Stimulated activated CD4-positive, alpha-beta T cell treated with anti-CD3 and anti-CD28 coated beads, Interleukin-2, amount 100 ng/mL, for 24 hours (primary cell): Measurements from ENCODE around the gene CES3.

Source experiments
- DNase-seq, 2 donors: peaks; one replicate each; pipeline ENCODE4 v3.0.0-alpha.2; 2020

Gene CES3, protein sequence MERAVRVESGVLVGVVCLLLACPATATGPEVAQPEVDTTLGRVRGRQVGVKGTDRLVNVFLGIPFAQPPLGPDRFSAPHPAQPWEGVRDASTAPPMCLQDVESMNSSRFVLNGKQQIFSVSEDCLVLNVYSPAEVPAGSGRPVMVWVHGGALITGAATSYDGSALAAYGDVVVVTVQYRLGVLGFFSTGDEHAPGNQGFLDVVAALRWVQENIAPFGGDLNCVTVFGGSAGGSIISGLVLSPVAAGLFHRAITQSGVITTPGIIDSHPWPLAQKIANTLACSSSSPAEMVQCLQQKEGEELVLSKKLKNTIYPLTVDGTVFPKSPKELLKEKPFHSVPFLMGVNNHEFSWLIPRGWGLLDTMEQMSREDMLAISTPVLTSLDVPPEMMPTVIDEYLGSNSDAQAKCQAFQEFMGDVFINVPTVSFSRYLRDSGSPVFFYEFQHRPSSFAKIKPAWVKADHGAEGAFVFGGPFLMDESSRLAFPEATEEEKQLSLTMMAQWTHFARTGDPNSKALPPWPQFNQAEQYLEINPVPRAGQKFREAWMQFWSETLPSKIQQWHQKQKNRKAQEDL

DNA sequence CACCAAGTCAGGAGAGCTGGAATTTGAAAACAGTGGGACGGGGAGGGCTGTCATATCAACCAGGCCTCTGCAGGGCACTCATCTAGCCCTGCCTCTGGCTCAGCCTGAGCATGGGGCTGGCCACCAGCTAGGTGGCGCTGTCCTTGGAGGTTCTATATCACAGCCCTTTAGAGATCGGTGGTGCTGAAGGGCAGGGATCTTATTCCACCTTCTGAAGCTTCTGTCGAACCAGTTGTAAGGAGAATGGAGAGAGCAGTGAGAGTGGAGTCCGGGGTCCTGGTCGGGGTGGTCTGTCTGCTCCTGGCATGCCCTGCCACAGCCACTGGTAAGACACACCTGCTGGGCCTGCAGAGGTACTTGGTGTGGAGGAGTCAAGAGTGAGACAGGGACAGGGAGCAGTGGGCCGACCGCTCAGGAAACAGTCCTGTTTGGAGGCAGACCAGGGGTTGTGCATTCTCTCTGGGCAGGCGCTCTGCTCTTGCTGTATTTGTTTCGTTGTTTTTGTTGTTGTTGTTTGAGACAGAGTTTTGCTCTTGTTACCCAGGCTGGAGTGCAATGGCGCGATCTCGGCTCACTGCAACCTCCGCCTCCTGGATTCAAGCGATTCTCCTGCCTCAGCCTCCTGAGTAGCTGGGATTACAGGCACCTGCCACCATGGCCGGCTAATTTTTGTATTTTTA is at the start of gene CES3:
TSS of gene CES3 (plus strand) at position 202 of the 680 bp plus-strand sequence. CDS start at position 244, 42 bp downstream.
- DNase-seq = peak; percentile 71 to 76

DNA sequence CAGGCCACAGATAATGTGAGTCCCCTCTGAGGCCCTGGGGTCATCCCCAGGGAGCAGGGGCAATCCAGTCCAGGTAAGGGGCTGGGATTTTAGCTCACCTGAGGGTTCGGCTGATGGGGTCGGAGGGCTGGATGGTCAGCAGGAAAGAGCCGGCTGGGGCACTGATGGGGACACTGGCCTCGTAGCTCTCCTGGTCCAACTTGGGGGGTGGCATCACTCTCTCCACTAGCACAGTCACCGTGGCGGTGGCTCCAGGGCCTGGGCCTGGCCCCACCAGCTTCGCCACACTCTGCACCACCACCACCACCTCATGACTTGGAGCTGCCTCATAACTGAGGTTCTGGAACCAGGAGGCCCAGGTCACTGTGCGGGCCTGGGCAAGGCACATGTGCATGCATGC is 49.3 kb upstream of the CES3 start:
- DNase-seq = no peak

DNA sequence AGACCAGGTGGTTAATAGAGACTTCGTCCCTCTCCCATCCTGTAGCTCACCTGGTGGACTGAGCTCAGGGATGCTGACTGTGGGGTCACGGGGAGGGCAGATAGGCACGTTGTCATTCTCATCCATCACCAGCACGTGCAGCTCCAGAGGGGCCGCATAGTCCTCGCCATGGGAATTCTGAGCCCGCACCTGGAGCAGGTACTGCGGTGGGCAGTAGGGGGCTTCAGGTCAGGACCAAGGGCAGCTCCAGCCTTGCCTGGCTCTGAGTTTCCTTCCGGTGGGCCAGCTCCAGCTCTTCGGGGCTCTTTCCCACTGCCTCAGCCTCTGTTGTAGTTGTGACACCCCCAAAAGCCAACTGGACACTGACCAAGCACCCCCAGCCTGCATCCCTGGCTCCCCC is 48.0 kb upstream of the CES3 start:
- no peak for DNase-seq

DNA sequence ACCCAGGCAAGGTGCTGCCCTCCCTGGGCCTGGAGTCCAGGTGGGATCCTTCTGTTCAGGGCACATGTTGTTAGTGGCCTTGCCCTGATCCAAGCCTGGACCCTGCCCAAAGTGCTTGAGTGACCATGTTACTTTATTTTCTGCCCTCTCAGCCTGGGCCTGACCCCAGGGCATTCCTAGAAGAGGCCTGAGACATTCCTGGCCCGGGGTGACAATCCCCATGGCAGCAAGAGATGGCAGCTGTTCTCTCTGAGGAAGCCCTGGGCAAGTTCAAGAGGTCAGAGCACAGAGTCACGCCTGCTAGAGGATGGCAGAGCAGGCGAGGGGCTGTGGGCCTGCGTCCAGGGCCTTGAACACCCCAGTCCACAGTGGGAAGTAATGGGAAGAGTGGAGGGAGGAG is 47.4 kb upstream of the CES3 start:
- DNase-seq = no peak

DNA sequence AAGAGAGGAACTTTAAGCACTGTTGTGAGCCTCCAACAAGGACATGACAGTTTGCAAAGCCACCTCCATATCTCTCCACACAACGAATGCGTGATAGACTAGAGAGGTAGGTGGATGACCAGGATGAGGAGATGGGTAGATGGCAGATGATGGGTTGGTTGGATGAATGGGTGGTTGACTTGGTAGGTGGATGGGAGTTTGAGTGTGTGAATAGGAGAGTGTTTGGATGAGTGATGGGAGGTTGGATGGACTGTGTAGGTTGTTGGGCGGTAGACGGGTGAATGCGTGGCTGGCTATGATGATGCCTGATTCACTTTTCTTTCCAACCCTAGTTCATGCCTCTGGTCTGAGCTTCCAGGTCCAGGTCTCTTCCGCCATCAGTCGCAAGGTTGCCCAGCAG is 46.5 kb upstream of the CES3 start:
- DNase-seq = no peak

DNA sequence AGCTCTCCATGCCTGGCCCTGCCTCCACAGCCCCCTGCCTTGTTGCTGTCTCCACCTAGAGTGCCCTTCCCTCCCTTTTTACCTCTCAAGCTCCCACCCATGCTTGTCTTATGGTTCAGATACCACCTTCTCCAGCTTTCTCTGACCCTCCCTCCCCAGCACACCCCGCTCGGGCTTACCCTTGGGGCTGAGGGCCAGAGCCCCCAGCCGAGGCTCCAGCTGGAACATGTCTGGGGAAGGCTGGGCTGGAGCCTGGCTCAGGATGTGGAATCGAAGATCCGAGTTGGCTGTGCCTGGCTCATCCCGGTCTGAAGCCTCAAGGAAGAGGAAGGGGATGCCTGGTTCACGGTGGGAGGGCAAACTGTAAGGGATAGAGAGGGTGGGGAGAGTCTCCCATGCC is 46.0 kb upstream of the CES3 start:
- no peak for DNase-seq

DNA sequence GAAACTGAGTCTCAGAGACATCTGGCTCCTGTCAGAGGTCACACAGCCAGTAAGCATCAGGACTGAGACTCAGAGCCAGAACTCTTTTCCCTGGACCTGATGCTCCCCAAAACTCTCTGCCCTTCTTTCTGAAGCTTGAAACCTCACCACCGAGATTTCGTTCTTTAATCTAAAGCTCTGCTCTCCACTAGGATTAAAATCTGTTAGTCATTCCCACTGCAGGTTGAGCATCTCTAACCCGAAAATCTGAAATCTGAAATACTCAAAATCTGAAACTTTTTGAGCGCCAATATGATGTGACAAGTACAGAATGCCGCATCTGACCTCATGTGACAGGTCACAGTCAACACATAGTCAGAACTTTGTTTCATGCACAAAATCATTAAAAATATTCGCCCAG is 44.5 kb upstream of the CES3 start:
- no peak for DNase-seq

DNA sequence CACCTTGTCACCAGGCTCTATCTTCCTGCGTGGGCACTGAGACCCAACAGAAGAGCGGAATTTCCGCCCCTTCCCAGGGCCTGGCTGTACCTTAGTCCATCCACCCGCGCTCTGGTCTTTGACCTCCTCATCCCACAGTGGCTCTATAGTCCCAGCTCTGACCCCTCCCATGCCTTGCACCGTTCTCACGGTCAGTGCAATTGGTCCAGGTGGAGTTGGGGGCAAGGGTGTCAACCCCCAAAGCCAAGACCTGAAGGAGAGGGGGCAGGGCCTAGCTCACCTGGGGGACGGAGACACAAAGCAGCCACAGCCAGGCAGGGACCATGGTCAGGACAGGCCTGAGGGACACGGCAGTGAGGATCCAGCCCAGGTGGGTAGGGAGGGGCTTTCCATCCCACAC is 43.3 kb upstream of the CES3 start:
- DNase-seq = no peak

DNA sequence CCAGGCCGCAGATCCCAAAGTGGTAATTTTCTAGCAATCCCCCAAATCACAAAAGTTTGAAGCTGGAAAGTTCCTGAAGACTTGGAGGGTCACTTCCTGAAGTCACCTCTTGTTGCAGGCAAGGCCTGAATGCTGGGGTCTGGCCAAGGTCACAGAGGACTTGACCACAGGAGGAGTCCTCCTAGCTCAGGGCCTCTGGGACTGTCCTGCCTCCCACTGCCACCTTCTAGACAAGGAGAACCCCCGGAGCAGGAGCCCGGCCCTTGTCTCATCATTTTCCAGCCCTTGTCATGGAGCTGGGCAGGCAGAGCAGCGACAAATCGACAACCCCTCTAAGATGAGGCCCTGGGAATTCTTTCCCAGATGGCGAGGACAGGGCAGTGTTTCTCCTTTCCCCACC is 42.7 kb upstream of the CES3 start:
- DNase-seq = no peak

DNA sequence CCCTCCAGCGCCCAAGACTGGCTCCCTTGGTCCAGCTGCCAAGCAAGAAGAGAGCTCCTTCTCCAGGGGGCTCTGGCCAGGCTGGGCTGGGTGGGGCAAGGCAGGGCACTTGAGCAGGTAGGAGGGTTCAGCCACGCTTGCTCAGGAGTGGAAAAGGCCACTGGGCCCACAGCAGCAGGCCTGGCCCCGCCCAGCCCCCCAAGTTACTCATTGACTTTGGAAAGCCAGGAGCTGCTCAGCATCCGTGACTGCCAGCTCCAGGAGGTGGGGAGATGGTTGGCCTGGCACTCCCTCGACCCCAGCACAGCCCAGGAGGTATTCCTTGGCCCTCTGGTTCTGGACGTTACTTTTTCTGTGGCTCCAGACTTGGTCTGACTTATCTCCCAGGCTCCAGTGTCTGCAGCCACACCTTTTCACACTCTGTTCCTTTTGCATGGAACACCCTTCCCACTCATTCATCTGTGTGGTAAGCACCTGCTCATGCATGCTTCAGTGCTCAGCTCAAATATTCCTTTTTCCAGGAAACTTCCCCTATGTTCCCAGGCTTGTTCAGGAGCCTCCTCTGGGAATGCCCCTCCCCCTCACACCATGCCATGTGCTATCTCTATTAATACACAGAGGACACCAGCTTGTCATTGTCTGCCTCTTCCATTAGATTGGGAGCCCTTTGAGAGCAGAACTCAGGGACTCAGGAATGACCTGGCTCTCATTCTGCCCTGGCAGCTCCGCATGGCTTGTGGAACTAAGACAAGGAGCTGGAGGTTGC is 42.1 kb upstream of the CES3 start, which contains the start of gene CDH16:
TSS of gene CDH16 (minus strand) at position 83 of the 766 bp plus-strand sequence. CDS start 820 bp downstream, outside the sequence.
- DNase-seq = no peak

DNA sequence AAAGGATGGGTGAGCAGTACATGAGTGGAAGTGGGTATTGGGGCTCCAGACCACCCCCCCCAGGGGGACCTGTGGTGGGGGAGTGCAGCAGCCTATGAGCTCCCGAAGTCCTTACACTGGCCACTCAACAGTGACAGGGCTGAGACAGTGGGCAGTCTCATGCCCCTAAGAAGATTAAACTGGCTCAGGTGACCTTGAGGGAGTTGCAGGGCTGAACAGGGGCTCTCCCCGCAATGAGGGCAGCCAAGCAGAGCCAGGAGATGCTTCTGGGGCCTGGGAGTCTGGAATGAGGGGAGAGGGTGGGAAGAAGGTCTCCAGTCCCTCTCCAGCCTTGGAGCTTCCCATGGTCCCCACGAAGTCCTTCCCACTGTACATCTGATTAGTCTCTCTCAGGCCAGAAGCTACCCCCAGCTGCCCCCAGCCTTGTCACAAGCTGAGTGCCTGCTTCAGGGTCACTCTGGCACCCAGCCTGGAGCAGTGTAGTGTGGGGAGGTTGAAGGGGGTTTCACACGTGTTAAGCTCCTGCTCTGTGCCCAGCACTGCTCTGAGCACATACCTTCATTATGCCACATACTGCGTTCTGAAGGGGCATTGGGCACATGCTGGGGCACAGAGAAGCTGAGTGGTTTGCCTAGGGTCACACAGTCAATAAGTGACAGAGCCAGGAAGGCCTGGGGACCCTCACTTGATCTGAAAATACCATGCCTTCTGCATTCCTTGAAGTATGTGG is 41.3 kb upstream of the CES3 start:
- no peak for DNase-seq

DNA sequence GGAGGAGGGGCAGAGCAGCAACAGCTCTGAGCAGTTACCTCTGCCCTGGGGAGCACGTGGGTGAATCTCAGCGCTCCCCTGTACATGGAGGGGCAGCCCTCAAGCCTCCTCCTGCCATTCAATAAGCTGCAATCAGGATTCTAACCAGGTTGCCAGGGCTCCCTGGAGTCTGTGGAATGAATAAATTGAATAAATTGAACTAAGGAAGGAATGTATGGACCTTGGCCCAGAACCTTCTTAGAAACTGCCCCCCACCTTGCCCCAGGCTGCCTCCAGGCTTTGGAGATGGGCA is 40.8 kb upstream of the CES3 start:
- DNase-seq = no peak

DNA sequence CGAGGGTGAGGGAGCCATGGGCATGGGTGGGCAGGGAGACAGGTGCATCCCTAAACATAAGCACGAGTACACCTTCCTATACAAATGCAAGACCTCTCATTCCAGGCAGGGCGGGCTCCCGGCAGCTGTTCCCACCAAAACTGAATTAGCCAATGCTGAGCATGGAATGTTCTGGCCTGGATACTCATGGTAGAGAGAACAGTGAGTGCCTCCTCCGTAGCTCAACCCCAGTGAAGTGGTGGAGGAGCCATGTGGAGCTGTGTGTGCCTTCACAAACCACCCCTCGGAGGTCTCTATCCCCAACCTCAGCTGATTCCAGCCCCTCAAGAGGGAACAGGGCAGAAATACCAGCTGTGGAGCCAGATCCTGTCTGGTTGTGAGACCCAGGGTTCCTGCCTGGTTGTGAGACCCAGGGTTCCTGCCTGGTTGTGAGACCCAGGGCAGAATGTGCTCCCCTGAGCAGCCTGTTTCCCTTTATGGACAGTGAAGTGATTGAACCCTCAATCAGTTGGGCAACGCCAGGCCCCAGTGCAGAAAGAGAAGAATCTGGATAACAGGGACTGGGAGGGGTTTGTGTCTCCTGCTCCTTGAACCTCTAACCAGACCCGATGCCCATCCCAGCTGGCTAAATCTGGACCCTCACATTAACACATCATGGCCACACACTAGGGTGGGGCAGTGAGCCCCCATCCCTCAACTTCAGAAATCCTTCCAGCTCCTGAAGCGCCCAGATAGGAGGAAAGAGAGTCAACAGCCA is 40.0 kb upstream of the CES3 start:
- DNase-seq = no peak

DNA sequence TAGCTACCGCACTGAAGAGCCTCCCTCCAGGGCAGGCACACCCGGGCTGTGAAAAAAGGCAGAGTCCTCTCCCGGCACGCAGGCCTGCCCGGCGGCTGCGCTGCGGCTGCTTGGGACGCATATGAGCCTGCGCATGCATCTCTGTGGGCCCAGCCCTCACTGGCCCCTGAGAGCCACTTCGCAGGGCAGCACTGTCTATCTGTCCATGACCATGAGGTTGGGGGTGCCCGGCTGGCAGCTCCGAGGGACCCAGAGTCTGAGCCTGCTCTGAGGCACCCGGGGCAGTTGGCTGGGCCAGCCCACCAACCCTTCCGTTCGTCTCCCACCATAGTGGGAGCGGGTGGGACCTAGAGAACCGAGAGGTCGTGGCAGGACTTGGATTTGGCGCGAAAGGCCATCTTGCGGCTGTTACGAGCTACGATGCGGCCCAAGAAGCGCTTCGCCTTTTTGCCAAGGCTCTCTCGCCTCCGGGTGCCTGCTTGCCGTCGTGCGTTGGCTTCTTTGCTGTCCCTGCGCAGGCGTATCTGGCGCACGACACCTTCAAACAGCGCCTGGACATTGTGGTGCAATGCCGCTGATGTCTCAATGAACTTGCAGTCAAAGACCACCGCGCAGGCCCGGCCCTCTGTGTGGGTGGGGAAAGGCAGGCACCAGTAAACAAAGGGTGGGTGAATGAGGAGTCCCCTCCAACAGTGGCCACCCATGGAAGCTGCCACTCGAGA is 39.2 kb upstream of the CES3 start:
- DNase-seq = no peak

DNA sequence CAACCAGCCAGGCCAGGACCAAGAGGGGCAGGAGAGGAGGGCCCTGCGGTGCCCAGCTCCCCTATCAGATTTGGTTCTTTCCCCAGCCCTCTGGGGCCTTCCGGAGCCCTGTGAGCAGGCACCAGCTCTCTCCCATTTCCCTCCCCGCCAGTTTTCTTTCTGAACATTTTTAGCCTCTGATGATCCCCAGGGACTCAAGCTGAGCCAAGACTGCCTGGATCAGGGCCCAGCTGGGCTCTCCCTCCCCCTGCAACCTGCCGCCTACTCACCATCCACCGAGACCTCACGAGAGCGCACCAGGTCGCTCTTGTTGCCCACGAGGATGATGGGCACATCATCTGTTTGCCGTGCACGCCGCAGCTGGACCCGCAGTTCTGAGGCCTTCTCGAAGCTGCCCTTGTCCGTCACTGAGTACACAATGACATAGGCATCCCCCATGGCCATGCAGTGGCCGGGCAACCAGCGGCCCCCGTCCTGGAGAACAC is 37.8 kb upstream of the CES3 start:
- DNase-seq = no peak

DNA sequence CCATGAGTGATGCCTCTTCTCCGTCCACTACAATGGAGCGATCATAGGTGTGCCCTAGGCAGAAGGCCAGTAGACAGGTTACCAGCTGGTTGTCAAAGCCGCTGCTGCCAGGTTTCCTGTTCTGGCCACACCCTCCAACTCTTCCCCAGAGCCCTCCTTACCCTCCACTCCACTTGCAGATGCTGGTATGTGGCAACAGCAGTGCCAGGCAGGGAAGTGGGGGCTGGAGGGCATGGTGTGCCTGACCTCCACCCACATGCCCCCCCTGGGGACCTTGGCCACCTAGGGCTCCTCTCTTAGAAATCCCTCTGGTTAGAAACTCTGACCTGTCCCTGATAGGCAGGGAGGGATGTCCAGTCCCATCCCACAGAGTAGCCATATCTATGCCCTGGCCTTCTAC is 37.2 kb upstream of the CES3 start:
- no peak for DNase-seq

DNA sequence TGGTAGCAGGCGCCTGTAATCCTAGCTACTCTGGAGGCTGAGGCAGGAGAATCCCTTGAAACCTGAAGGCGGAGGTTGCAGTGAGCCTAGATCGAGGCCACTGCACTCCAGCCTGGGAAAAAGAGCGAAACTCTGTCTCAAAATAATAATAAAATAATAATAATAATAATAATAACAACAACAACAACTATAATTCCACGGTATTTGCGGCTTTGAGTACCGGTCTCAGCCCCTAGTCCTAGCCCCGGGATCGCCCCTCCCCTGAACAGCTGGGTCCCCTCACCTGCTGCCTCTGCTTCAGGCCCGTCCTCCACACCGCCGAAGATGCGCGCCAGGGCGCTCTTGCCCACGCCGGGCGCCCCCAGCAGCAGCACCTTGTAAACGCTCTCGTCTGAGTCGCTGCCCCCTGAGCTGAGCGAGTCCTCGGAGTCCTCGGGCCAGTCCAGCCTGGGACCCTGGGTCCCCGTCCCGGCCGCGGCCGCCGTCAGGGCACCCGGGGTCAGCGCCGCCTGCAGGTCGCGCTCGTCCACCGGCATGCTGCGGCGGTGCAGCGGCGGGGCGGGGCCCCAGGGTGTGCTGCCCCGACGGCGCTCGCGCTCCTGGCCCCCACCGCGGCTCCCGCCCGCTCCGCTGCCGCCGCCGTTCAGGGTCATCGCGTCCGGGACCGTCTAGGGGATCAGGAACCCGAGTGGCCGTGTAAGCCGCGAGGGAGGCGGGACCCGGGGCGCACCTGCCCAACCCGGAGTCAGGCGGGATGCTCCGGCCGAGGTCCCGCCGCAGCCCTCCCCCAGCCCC is 36.3 kb upstream of the CES3 start:
- peak; percentile 37 to 57 for DNase-seq

DNA sequence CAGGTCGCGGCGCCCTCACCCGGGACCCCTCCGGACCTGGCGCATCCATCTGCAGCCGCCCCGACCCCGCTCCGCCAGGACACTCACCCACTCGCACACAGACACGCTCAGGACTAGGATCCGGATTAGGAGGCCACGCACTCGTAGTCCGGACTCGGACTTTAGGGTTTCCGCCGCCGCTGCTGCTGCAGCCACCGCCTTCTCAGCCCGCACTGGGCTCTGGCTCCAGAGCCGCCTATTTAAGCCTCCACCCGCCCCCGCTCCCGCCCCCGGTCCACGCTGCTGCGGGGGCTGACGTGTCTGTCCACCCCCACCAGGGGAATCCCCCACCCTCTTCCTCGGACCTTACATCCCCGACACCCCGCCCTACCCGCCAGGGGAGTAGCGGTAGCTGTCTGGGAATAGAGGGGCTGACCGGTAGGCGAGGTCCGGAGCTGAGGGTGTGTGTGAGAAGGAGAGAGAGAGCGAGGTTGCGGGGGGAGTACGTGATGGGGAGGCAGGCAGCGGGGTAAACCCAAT is 35.7 kb upstream of the CES3 start, which contains the start of gene RRAD:
TSS of gene RRAD (minus strand) at position 214 of the 519 bp plus-strand sequence. CDS start 356 bp downstream, outside the sequence.
- no peak for DNase-seq

DNA sequence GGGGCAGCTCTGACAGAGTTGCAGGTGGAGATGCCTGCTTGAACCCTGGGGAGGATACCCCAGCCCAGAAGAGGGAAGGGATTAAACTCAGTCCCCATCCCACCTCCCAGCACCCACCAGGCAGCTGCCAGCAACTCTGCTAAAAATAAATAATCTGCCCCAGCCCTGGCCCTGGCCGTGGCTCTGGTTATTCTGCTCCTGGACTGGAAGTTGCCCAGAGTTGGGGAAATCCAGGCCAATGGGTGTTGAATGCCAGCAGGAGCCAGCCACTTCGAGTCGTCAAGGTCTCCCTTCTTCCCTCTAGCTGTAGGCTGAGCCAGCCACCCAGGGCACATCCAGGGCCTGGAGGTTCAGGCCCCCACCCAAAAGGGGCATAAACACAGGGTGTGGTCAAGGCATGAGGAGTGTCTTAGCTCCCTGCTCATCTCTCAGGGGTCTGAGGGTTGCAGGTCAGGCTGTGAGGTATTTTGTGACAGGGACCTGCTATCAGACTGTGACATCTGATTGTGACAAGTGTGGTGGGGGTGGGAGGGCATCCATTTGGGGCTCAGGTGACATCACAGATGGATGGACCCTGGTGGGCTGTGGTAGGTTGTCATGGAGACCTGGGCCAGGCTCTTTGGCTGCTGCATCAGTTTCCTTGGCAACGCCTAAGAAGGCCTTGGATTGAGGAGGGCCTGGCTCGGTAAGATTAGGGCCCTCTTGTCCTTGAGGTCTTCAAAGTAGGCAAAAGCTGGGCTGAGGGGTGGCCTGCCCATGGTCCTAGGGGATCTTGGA is 34.7 kb upstream of the CES3 start:
- DNase-seq = no peak
